C1 segment of cervical spinal cord (tissue), 14 donors: Measurements from ENCODE around the gene UXS1.

Experiments
- DNase-seq, 14 donors: peaks; one replicate each; lab custom pipeline; 2025; lab: John Stamatoyannopoulos, UW

The UXS1 gene

GRCh38 chr2:106161938-106162820 is 31.9 kb downstream of the UXS1 start:
- DNase-seq: no peak

DNA sequence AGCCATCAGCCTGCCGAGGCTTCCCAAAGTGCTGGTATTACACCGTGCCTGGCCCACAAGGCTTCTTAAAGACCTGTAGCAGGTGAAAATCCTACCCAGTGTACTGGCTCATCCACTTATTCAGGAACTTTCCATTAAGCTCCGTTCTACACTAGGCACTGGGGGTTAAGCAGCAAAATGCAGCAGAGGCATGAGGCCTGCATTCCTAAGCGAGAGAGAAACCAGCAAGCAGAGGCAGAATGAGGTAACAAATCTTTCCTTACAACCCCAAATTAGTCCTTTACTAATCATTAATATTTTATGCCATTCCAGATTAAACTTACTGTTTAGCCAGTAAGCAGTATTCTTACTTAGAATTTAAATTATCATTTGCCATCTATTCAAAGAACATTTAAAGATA is 32.8 kb downstream of the UXS1 start:
- DNase-seq: no peak

- peak in 1 of 14 donors; percentile 25 for DNase-seq
These were observed 33.3 kb downstream of the UXS1 start for GRCh38 chr2:106160786-106161261.

- no peak for DNase-seq
These were observed 34.0 kb downstream of the UXS1 start for GRCh38 chr2:106159866-106160785.

DNA sequence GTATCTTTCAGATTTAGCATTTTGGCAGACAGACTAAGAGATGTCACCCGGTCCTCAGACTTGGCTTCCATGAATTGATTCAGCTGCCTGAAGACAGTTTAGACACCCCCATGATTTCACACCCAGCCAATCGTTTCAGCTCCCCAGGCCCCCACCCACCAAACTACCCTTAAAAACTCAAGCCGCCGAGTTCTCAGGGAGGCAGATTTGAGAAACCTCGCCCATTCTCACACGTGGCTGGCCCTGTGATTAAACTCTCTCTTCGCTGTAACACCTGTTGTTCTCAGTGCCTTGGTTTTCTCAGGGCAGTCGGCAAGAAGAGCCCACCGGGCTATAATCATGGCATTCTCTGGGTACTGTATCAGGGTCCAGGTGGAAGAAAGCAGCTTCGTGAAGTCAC is 35.2 kb downstream of the UXS1 start:
- DNase-seq: no peak

DNA sequence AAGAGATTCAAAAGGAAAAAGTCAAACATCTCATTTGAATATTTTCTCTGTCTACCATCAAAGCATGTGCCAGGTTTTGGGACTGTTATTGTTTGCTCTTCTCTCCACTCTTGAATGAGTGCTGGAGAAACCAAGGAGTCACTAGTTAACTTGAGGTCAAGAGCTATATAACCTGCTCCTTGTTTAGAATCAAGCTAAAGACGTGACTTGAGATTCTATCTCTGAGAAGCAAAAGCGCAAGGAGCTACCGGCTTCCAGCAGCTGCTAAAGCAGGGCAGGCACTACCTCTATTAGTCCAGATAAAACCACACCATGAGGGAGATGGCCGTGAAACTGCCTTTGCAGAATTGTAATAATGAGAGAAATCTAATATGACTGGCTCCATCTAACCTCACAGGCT is 36.0 kb downstream of the UXS1 start:
- DNase-seq: no peak

DNA sequence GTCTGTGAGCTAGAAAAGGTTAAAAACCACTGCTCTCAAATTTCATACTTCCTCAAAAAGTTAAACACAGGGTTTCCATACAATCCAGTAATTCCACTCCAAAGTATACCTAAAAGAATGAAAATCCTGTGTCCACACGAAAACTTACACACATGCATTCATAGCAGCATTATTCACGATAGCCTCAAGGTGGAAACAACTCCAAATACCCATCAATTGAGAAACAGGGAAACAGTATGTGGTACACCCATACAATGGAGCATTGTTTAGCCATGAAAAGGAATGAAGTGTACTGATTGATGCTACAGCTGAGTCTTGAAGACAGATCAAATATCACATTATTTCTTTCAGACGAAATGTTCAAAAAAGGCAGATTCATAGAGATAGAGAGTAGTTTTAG is 36.7 kb downstream of the UXS1 start:
- DNase-seq: no peak

DNA sequence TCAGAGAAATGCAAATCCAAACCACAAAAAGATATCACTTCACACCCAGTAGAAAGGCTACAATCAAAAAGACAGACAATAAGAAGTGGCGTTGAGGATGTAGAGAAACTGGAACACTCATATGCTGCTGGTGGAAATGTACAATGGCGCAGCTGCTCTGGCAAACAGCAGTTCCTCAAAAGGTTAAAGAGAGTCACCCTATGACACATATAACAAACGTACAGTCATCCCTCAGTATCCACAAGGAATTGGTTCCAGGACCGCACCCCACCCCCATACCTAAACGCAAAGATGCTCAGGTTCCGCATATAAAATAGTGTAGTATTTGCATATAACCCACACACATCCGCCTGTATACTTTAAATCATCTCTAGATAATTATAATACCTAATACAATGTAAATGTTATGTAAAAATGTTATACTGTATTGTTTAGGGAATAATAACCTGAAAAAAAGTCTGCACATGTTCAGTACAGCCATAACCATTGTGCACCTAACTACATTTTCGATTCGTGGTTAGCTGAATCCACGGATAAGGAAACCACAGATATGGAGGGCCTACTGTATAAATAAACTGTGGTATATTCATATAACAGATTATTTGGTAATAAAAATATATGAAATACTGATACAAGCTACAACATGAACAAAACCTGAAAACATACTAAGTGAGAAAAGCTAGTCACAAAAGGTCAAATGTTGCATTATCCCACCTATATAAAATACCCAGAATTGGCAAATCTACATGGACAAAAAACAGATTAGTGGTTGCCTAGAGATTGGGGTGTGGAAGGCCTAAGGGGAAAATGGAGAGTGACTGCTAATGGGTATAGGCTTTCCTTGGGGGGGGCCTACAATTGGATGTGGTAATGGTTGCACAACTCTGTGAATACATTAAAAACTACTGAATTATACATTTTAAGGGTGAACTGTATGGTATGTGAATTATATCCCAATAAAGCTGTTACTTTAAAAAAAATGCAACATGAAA is 37.5 kb downstream of the UXS1 start:
- DNase-seq: no peak

GRCh38 chr2:106153781-106154180 is 40.3 kb downstream of the UXS1 start:
- no peak for DNase-seq

GRCh38 chr2:106147665-106148064 is 46.4 kb downstream of the UXS1 start:
- no peak for DNase-seq

- no peak for DNase-seq
These were observed 46.9 kb downstream of the UXS1 start for GRCh38 chr2:106147159-106147558.

GRCh38 chr2:106144621-106145331 is 49.3 kb downstream of the UXS1 start:
- DNase-seq: no peak

- DNase-seq: no peak
These were observed 50.4 kb downstream of the UXS1 start for GRCh38 chr2:106143495-106144215.

GRCh38 chr2:106142683-106143082 is 51.4 kb downstream of the UXS1 start:
- DNase-seq: no peak

DNA sequence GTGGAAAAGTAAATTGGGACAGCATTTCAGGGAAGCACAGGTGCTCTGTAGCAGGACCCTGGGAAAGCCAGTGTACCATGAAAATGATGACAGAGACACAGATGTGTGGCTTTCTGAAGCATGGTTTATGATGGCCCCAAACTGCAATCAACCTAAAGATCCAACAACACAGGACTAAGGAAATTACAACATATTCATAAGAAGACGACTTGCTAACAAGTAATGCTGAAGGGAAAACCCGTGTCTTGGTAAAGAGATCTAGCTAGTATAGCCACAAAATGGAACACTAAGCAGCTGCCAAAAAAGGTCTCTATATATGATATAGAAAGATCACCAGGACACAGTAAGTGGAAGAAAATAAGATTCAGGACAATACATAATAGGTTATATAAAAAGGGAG is 53.2 kb downstream of the UXS1 start:
- DNase-seq: no peak

GRCh38 chr2:106140113-106140512 is 54.0 kb downstream of the UXS1 start:
- no peak for DNase-seq

GRCh38 chr2:106139238-106139935 is 54.7 kb downstream of the UXS1 start:
- DNase-seq: no peak

DNA sequence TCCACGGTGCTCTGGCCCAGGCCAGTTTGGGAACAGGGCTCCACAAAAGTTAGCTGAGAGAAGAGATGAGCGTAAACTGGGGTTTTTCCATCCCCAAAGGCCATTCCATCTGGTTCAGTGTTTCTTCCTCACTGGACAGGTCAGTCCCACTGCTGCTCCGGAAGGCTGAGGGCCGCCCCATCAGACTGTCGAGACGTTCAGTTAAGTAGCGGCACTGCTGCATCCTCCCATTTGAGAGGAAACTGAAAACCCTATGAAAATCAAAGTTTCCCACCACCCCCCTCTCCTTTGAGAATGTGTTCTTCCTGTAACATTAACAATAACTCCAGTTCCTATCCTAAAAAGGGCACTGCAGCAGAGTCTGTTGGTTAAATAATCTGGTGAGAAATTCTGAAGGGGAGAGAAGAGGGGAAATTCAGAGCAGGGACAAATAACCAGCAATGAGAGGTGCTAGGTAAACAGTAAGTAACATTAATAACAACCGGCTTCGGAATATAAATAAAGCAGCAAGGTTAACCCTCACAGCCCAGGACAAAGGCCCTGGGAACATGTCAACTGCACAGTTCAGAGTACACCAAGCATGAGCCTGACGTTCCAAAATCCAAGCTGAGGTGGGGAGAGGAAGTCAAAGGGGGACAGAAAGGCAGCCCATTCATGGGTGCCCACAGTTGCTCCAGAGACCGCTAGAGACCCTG is 55.4 kb downstream of the UXS1 start:
- DNase-seq: no peak
